A549 (cell line): ENCODE measurements around the gene RBM41.

ENCODE experiments used
- CEBPB ChIP-seq, 2 experiments: fragments of >200 bp in 1 of 2; sonication (Bioruptor Twin) in 1 of 2; formaldehyde crosslinking in 1 of 2; IDR thresholded peaks; 2 replicates each; pipeline ENCODE4 v1.6.1; 2012 to 2016
- CHD2 ChIP-seq: fragments of 150-350 bp; IDR thresholded peaks from 2 replicates; pipeline ENCODE4 v1.6.1; 2014; ENCODE audit warnings: low read length; ENCODE audit not compliant: partially characterized antibody
- EHMT2 ChIP-seq: fragments of 200-600 bp; sonication (generic); IDR thresholded peaks from 2 replicates; pipeline ENCODE4 v1.6.1; 2016; ENCODE audit warnings: antibody characterized with exemption, low read depth, mild to moderate bottlenecking, moderate library complexity
- JUN ChIP-seq, 2 experiments: fragments of >200 bp; sonication (Bioruptor Twin); formaldehyde crosslinking; IDR thresholded peaks; 2 replicates in 1 of 2; 3 replicates in 1 of 2; pipeline ENCODE4 v1.6.1; 2016 to 2017
- MAZ ChIP-seq: fragments of 150-350 bp; IDR thresholded peaks from 2 replicates; pipeline ENCODE4 v1.6.1; 2014; ENCODE audit warnings: antibody characterized with exemption, low read depth, low read length, borderline replicate concordance
- POLR2A ChIP-seq: IDR thresholded peaks from 2 replicates; pipeline ENCODE4 v1.6.1; 2012; ENCODE audit warnings: mild to moderate bottlenecking, low read length
- RAD21 ChIP-seq, 2 experiments: fragments of >200 bp in 1 of 2; sonication (Bioruptor Twin) in 1 of 2; formaldehyde crosslinking in 1 of 2; IDR thresholded peaks in 1 of 2; conservative IDR thresholded peaks in 1 of 2; 2 replicates in 1 of 2; 3 replicates in 1 of 2; pipeline ENCODE4 v1.6.1; 2012 to 2018; ENCODE audit warnings: inconsistent platforms in 1 of 2
- SREBF2 ChIP-seq: fragments of 450-650 bp; IDR thresholded peaks from 2 replicates; pipeline ENCODE4 v1.6.1; 2014; ENCODE audit warnings: mild to moderate bottlenecking, moderate library complexity
- TP53 ChIP-seq: fragments of 250-450 bp; sonication (Bioruptor Pico); IDR thresholded peaks from 2 replicates; pipeline ENCODE4 v1.5.0; 2021; ENCODE audit warnings: mild to moderate bottlenecking, moderate library complexity
- TF ChIP-seq, protein P1 (sequence below): fragments of >200 bp; sonication (Bioruptor Twin); formaldehyde crosslinking; IDR thresholded peaks from 3 replicates; pipeline ENCODE4 v1.5.1; 2016

DNA sequence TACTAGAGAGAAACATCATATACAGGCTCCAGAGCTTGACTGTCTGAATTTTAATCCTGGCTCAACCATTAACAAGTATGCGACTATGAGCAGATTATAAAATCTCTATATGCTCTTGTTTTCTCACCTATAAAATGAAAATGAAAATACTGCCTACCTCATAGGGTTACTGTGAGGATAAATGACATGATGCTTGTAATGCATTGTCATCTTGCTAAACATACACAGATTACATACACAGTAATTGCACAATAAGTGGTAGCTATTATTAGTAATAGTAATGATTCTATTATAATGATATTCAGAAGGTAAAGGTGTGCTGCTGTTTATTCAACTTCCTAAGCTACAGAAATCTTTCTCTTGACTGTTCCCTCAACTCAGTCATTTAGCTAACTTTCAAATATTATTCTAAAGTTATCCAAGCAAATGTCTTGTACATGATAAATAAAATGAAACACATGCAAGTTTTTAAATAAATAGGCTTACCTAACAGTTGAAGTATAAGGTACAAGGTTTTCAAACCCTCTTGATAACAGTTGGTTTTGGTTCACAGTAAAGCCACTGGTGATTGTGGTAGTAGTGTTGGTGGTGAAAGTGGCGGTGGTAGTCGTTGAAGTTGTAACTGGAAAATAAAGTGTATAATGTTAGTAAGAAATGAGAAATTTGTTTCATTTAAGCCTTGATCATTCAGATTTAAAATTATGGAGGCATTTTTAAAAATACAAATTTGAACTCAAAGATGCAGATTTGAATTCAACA, 48.7 kb upstream of the RBM41 start:
- TF ChIP-seq TP53 (CRISPR knock-in tag): no peak
- TF ChIP-seq, protein P1, sequence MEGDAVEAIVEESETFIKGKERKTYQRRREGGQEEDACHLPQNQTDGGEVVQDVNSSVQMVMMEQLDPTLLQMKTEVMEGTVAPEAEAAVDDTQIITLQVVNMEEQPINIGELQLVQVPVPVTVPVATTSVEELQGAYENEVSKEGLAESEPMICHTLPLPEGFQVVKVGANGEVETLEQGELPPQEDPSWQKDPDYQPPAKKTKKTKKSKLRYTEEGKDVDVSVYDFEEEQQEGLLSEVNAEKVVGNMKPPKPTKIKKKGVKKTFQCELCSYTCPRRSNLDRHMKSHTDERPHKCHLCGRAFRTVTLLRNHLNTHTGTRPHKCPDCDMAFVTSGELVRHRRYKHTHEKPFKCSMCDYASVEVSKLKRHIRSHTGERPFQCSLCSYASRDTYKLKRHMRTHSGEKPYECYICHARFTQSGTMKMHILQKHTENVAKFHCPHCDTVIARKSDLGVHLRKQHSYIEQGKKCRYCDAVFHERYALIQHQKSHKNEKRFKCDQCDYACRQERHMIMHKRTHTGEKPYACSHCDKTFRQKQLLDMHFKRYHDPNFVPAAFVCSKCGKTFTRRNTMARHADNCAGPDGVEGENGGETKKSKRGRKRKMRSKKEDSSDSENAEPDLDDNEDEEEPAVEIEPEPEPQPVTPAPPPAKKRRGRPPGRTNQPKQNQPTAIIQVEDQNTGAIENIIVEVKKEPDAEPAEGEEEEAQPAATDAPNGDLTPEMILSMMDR: no peak
- TF ChIP-seq MAZ: no peak
- no peak for TF ChIP-seq CHD2
- TF ChIP-seq EHMT2: no peak
- TF ChIP-seq RAD21 (conservative IDR thresholded peaks at IDR 0.05 in 1 of 2, IDR thresholded peaks at IDR 0.05 in 1 of 2): no peak
- TF ChIP-seq POLR2A: no peak
- no peak for TF ChIP-seq SREBF2
- no peak for TF ChIP-seq CEBPB (IDR thresholded peaks at IDR 0.05)
- no peak for TF ChIP-seq JUN (IDR thresholded peaks at IDR 0.05)
